HG02884 (cell line): ENCODE data around the gene NADSYN1.

Experiments
- ATAC-seq: cut with Tn5 transposase; IDR thresholded peaks from one replicate; pipeline ENCODE4 v1.9.1; 2021; ENCODE audit warnings: mild to moderate bottlenecking, moderate library complexity; ENCODE audit not compliant: unreplicated experiment

NADSYN1 gene

DNA sequence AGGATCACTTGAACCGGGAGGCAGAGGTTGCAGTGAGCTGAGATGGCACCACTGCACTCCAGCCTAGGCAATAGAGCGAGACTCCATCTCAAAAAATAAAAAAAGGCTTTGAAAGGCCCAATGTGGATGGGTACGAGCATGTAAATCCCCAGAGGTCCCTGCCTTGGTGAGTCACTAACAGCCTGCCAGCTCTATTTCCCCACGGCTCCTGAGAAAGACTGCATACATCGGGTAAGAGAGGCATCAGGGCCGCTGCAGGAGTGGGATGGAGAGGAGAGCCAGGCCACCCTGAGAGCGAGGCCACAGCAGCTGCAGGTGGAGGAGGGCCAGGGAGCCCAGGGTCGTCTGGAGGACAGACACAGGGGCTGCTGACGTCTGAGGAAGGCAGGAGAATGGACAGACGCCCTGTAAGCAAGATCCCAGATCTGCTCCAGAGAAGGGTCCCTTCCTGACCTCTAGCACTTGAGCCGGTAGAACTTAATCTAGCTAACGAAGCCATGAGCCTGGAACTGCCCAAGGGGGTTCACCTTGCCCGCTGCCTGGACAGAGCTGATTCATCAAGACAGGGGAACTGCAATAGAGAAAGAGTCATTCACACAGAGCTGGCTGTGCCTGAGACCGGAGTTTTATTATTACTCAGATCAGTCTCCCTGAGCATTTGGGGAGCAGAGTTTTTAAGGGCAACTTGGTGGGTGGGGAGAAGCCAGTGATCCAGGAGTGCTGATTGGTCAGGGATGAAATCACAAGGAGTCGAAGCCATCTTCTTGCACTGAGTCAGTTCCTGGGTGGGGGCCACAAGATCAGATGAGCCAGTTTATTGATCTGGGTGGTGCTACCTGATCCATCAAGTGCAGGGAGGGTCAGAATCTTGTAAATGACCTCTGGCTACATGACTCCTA is 90.1 kb downstream of the NADSYN1 start:
- no peak for ATAC-seq

DNA sequence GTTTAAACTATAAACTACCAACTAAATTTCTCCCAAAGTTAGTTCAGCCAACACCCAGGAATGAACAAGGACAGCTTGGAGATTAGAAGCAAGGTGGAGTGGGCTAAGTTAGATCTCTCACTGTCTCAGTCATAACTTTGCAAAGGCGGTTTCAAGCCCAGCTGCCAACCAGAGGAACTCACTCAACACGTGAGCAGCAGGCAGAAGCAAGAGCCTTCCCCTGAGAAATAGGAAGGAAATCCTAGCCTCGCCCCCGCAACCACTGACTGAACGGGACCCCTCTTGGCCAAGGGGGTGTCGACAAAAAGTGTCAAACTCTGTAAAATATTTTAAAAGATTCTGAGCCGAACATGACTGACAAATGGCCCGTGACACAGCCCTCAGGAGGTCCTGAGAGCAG is 90.9 kb downstream of the NADSYN1 start:
- ATAC-seq = no peak

- ATAC-seq = no peak
Measured at GRCh38 chr11:71544525-71545214, 91.7 kb downstream of the NADSYN1 start.

DNA sequence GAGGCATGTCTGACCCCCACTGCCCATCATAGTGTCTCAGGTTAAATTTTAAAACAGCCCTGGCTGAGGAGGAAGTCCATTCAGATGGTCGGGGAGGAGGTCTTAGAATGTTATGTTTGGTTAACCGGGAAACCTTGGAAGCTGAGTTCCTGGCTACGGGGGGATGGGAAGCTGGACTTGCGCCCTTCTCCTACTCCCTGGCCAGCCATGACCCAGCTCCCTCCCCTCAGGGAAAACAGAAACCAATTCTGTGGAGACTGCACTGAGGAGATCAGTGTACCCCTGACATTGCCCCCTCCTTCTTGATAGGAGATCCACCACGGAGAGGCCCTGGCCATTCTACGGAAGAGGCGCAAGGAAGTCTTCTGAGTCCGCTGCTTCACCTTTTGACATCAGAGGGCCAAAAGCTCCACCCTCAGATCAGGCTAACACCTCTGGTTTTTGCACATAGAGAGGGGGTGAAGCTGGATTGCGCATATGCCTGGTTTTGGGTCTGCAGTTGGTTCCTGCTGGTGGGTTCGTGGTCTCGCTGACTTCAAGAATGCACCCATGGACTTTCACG is 92.5 kb downstream of the NADSYN1 start:
- no peak for ATAC-seq

DNA sequence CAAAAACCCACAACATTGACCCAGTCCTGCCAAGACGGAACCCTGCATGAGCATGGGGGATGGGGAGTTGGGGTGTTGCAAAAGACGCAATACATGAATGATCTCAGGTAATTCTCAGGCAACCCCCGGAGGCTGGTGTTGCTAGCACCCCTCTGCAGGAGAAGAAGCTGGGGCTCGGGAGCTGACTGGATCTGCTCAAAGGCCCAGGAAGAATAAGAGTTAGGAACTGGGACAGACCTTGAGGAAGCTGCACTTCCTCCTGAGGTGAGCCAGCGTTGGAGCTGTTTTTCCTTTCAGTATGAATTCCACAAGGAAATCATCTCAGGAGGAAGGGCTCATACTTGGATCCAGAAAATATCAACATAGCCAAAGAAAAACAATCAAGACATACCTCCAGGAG is 95.1 kb downstream of the NADSYN1 start, which contains the start of gene KRTAP5-9:
Gene KRTAP5-9 (plus strand): TSS at position 301 of the 400 bp plus-strand sequence. CDS start 238 bp downstream, outside the sequence.
- ATAC-seq = no peak

- no peak for ATAC-seq
Measured at GRCh38 chr11:71548716-71549151, 95.7 kb downstream of the NADSYN1 start.
